ENCODE data around the gene ARHGAP42. TPM values are rescaled to one million over a fixed set of nuclear protein-coding genes. Genes with fewer than 3 reads are reported as not detected.

The ARHGAP42 gene
- total and polyA plus RNA-seq, 2 of the 13 experiments (the other 11 are each of a cell fraction or from before 2014, with no cell fraction given) = 2.5 to 4.3 TPM

GRCh38 chr11:101035872-101036271, 348.8 kb downstream of the ARHGAP42 start (continued):
- TF ChIP-seq ZNF280B (CRISPR knock-in tag; IDR thresholded peaks at IDR 0.05; ENCODE audit: borderline replicate concordance) (no peak), TEF (CRISPR knock-in tag; IDR thresholded peaks at IDR 0.05) (no peak), TGIF2 (CRISPR knock-in tag; IDR thresholded peaks at IDR 0.05) (no peak), SETDB1 (CRISPR knock-in tag; IDR thresholded peaks at IDR 0.05; ENCODE audit: borderline replicate concordance) (no peak), ELF4 (CRISPR knock-in tag; IDR thresholded peaks at IDR 0.05; ENCODE audit: borderline replicate concordance) (no peak)

Small RNA genes within 50 kb of the gene (small RNA-seq; reads per million reads assigned to genes)
- gene RN7SL222P (ENCODE audit: insufficient read depth in 2 of 3, insufficient read length in 3 of 3, low read depth in 2 of 3, low replicate concordance in 1 of 3) = 0 reads per million in 3 experiments

Data from HepG2 (cell line).